Fibroblast of skin of left biceps (primary cell): ENCODE results near the gene NR6A1.
"Not testable (repeated sequence)": the region's sequence is repeated elsewhere in the genome, so short reads cannot be mapped to it uniquely, and the experiment has no call there.

ENCODE experiments used
- DNase-seq, 2 experiments: peaks; one replicate each; pipeline ENCODE4 v3.0.0-alpha.2; 2013; ENCODE audit warnings: low read depth in 2 of 2

NR6A1 gene

GRCh38 chr9:124760719-124761118, 10.4 kb downstream of the NR6A1 start:
- DNase-seq: no peak

- DNase-seq: no peak
Measured at GRCh38 chr9:124759327-124759726, 11.8 kb downstream of the NR6A1 start.

GRCh38 chr9:124758691-124759090, 12.4 kb downstream of the NR6A1 start:
- no peak for DNase-seq

DNA sequence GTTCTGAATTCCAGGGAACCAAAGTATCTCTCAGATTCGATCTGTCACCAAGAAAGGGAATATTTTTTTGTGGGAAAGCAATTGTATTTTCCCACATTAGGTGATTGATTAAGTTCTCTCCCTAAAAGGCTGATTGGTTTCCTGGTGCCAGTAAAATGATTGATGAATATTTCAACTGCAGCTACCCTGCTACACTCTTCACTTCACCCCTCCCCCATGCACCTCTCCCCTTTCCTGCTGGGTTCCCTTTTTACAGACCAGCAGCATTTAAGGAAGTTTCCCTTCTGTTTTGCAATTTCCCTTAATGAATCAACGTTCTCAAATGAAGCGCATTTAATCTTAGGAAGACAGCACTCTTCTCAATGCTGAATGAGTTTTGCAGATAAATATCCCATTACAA, 13.1 kb downstream of the NR6A1 start:
- no peak for DNase-seq

DNA sequence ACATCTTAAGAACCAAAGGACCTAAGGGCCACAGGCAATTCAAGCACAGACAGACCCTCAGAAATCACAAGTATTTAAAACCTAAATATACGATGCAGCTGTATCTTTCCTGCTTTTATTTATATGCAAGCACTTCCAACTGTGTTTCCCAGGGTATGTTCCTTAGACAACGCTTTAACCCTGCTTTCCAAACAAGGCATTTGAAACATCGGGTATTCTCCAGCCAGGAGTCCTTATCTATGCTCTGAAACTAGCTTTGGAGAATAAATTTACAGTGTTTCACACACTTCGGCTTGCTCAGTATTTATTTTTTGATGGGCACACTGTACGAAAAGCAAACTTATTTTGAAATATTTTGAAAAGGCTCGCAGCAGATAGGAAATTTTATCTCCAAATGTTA, 13.5 kb downstream of the NR6A1 start:
- DNase-seq: no peak

- DNase-seq: no peak
Measured at GRCh38 chr9:124756011-124756410, 15.1 kb downstream of the NR6A1 start.

DNA sequence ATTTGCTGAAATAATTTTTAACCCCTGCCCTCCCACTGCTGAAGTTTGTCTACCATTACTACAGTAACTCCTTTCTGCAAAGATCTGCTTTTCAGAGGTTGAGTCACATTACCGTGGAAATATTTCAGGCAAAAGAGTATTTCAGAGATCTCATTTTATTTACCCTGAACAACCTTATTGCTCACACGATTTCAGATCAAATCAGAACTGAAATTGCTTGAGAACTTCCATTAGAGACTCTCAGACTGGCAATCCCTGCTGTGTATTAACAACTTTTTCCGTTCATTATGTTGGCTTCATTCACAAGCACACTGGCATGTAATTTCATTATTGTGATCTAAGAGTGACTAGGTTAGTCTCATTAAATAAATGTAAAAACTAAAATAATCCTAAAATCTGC, 16.1 kb downstream of the NR6A1 start:
- DNase-seq: no peak

DNA sequence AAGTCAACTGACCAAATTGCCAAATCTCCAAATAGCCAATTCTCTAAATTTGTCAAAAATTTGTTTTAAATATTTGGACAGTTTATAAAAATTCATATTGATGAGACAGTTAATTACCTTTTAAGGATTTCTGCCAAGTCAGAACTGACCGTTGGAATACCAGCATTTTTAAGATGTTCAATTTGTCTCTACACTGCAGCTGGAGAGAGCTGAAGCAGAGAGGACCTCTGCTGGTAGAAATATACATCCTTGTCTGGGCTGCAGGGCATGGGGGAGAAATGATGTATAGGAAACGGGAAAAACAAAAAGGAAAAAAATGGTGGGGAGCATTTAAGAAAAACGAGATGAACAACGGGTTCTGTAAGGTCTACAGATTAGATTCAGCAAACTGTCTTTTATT, 16.8 kb downstream of the NR6A1 start:
- no peak for DNase-seq

- DNase-seq: peak in 1 of 2 experiments; percentile 31
Measured at GRCh38 chr9:124752967-124753366, 18.1 kb downstream of the NR6A1 start.

DNA sequence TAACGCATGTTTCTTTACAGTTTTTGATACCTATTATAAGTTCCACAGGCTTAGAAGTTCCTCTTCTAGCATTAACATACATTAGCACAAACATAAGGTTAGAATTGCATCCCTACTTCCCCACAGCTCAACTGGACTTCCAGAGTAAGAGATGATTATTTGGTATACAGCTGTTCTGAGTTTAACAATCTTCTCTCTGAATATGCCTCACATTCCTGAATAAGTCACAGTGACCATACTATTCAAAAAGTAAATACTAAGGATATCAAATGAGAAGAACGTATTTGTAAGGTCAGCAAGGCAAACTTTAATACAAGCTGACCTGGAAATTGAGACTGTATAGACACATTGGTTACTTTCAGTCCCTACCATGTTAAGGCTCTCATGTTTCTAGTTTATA, 21.3 kb downstream of the NR6A1 start:
- DNase-seq: no peak

- DNase-seq: no peak
Measured at GRCh38 chr9:124749284-124749683, 21.8 kb downstream of the NR6A1 start.

GRCh38 chr9:124747065-124747464, 24.0 kb downstream of the NR6A1 start:
- no peak for DNase-seq

- DNase-seq: peak in 1 of 2 experiments; percentile 35
Measured at GRCh38 chr9:124743686-124744348, 27.3 kb downstream of the NR6A1 start.

DNA sequence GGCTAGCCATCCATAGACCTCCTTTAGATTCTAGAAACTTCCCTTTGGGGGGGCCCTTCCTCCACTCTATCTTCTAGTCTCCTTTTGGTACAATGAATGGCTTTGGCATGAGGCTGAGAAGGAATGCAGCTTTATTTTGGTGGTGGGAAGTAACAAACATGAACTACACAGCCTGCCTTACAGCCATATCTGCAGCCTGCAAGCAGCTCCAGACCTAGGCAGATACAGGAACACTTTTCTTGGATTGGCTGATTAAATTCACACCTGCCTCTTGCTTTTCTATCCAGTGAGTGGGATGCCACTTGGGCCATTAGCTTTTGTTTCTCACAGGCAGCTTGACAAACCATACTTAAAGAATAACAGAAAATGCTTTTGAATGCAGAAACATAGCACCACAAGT, 28.2 kb downstream of the NR6A1 start:
- no peak for DNase-seq

DNA sequence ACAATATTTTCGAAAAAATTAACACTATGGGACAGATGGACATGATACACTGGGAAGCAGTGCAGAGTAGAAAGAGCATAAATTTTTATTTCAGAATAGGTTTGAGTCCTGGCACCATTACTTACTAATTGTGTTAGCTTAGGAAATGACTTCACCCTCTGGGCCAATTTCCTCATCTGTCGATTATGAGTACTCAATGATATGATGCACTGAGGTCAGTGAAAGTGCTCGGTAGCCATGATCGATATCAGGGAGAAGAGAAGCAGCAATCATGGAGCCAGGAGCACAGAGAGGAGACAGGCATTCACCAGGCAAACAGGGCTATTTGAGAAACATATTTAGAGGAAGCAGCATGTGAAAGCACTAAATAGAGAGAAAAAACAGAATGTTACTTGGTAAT, 29.4 kb downstream of the NR6A1 start:
- DNase-seq: no peak

DNA sequence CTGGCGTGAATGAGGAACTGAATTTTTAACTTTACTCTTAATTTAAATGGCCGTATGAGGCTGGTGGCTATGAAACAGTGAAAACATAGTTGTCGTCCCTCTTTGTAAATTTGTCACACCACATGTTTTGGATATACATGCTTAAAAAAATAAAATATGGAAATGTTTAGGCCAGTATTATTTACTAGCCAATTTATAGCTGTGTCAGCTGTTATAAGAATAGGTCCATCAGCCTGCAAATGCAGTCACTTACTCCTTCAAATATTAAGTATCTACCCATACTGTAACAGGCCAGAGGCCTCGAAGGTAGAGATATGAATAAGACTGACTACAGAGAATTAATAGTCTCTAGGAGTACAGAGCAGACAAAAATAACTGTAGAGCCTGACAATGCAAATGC, 30.0 kb downstream of the NR6A1 start:
- DNase-seq: no peak

- no peak for DNase-seq
Measured at GRCh38 chr9:124739360-124739759, 31.8 kb downstream of the NR6A1 start.

DNA sequence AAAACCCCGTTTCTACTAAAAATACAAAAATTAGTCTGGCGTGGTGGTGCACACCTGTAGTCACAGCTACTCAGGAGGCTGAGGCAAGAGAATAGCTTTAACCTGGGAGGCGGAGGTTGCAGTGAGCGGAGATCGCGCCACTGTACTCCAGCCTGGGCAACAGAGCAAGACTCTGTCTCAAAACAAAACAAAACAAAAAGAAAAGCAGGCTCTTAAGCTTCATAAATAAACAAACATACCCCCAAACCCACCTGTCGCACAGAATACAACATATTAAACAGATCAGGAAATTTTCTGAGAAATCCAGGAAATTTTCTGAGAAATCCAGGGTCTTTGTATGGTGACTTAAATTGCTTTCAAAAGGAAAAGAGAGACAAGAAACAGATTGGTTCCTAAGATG, 33.0 kb downstream of the NR6A1 start:
- DNase-seq: not testable (repeated sequence)

- DNase-seq: no peak
Measured at GRCh38 chr9:124735121-124735520, 36.0 kb downstream of the NR6A1 start.

GRCh38 chr9:124734741-124735083, 36.4 kb downstream of the NR6A1 start:
- DNase-seq: not testable (repeated sequence)

- DNase-seq: no peak
Measured at GRCh38 chr9:124733964-124734740, 37.0 kb downstream of the NR6A1 start.

GRCh38 chr9:124730772-124731171, 40.3 kb downstream of the NR6A1 start:
- DNase-seq: no peak

- DNase-seq: no peak
Measured at GRCh38 chr9:124726886-124727285, 44.2 kb downstream of the NR6A1 start.

DNA sequence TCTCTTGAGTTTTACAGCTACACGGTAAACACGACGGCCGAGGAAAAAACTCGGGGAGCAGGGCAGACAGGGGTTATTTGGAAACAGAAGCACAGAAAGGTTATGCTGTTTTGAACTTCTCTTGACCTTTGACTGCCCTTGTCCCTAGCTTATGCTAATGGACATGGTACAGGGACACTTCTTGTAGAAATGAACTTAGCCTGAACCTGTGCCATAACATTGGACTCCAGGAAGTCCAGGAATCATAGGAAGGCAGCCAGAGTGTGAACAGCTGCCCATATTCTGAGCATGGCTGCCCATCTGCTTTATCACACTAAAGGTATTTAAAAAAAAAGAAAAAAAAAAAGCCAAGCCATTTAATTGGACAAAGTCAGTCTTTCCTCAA, 46.1 kb downstream of the NR6A1 start:
- no peak for DNase-seq
